Liver (tissue), 9 donors: ENCODE results near the gene APP. TPM values are rescaled to one million over a fixed set of nuclear protein-coding genes. Genes with fewer than 3 reads are reported as not detected.

Source experiments
- DNase-seq: peaks from one replicate; pipeline ENCODE4 v3.0.0-alpha.2; 2017; ENCODE audit warnings: low spot score
- H3K27ac ChIP-seq, 2 donors: one replicate each; pipeline ENCODE4 v1.7.0; 2013; ENCODE audit warnings: inconsistent platforms in 2 of 2, low read length in 2 of 2, control low read depth in 1 of 2, low read depth in 1 of 2, mild to moderate bottlenecking in 1 of 2
- H3K27me3 ChIP-seq, 4 donors: one replicate each; pipeline versions ENCODE4 v1.6.1 to v1.7.0; 2013; ENCODE audit warnings: low read length in 3 of 4, inconsistent platforms in 1 of 4, mild to moderate bottlenecking in 1 of 4, moderate library complexity in 1 of 4; ENCODE audit not compliant: control insufficient read depth in 4 of 4, insufficient read depth in 4 of 4
- H3K36me3 ChIP-seq, 4 donors: one replicate each; pipeline versions ENCODE4 v1.6.1 to v1.7.0; 2013; ENCODE audit warnings: low read length in 3 of 4, mild to moderate bottlenecking in 3 of 4, low read depth in 1 of 4, moderate library complexity in 1 of 4; ENCODE audit not compliant: control insufficient read depth in 4 of 4, insufficient read depth in 3 of 4
- H3K4me1 ChIP-seq, 4 donors: one replicate each; pipeline versions ENCODE4 v1.6.1 to v1.7.0; 2013; ENCODE audit warnings: low read length in 3 of 4, mild to moderate bottlenecking in 3 of 4, moderate library complexity in 1 of 4; ENCODE audit not compliant: control insufficient read depth in 4 of 4, insufficient read depth in 4 of 4
- H3K4me3 ChIP-seq, 3 donors: one replicate each; pipeline versions ENCODE4 v1.6.1 to v1.7.0; 2013; ENCODE audit warnings: low read length in 3 of 3, control low read depth in 1 of 3, low read depth in 1 of 3, mild to moderate bottlenecking in 1 of 3
- H3K9ac ChIP-seq, 2 donors: one replicate each; pipeline ENCODE4 v1.7.0; 2013; ENCODE audit warnings: low read length in 2 of 2, mild to moderate bottlenecking in 2 of 2, moderate library complexity in 2 of 2, control low read depth in 1 of 2, low read depth in 1 of 2
- H3K9me3 ChIP-seq, 4 donors: one replicate each; pipeline versions ENCODE4 v1.6.1 to v1.7.0; 2013; ENCODE audit warnings: low read length in 3 of 4; ENCODE audit not compliant: control insufficient read depth in 4 of 4
- ATF3 ChIP-seq: IDR thresholded peaks from 2 replicates; pipeline ENCODE4 v1.6.1; 2016; ENCODE audit warnings: antibody characterized with exemption
- CTCF ChIP-seq: fragments of 150-350 bp; IDR thresholded peaks from 2 replicates; pipeline ENCODE4 v1.5.1; 2017; ENCODE audit warnings: improper control_type of control experiment, low read depth, low read length; ENCODE audit not compliant: missing input control
- EGR1 ChIP-seq, 2 donors: IDR thresholded peaks; 2 replicates each; pipeline ENCODE4 v1.6.1; 2016 to 2018; ENCODE audit warnings: antibody characterized with exemption in 2 of 2, low read depth in 2 of 2
- FOXA1 ChIP-seq: IDR thresholded peaks from 2 replicates; pipeline ENCODE4 v1.6.1; 2016; ENCODE audit warnings: antibody characterized with exemption
- FOXA2 ChIP-seq: IDR thresholded peaks from 2 replicates; pipeline ENCODE4 v1.6.1; 2016; ENCODE audit warnings: antibody characterized with exemption
- GABPA ChIP-seq, 2 donors: IDR thresholded peaks in 1 of 2; conservative IDR thresholded peaks in 1 of 2; 2 replicates each; pipeline ENCODE4 v1.6.1; 2016; ENCODE audit warnings: antibody characterized with exemption in 2 of 2, mild to moderate bottlenecking in 1 of 2, moderate library complexity in 1 of 2
- HNF4G ChIP-seq: IDR thresholded peaks from 2 replicates; pipeline ENCODE4 v1.6.1; 2016; ENCODE audit warnings: antibody characterized with exemption
- MAX ChIP-seq: IDR thresholded peaks from 2 replicates; pipeline ENCODE4 v1.6.1; 2016; ENCODE audit warnings: antibody characterized with exemption
- NR2F2 ChIP-seq: IDR thresholded peaks from 2 replicates; pipeline ENCODE4 v1.6.1; 2016; ENCODE audit warnings: antibody characterized with exemption
- RAD21 ChIP-seq, 2 donors: IDR thresholded peaks; 2 replicates each; pipeline ENCODE4 v1.6.1; 2016; ENCODE audit warnings: antibody characterized with exemption in 2 of 2, mild to moderate bottlenecking in 2 of 2
- REST ChIP-seq: IDR thresholded peaks from 2 replicates; pipeline ENCODE4 v1.6.1; 2016; ENCODE audit warnings: antibody characterized with exemption, mild to moderate bottlenecking
- RXRA ChIP-seq, 2 donors: IDR thresholded peaks; 2 replicates each; pipeline ENCODE4 v1.6.1; 2017 to 2018; ENCODE audit warnings: antibody characterized with exemption in 2 of 2, mild to moderate bottlenecking in 1 of 2
- SP1 ChIP-seq: IDR thresholded peaks from 2 replicates; pipeline ENCODE4 v1.6.1; 2018; ENCODE audit warnings: antibody characterized with exemption, mild to moderate bottlenecking
- TAF1 ChIP-seq: conservative IDR thresholded peaks from 2 replicates; pipeline ENCODE4 v1.6.1; 2016; ENCODE audit warnings: antibody characterized with exemption, mild to moderate bottlenecking
- YY1 ChIP-seq: IDR thresholded peaks from 2 replicates; pipeline ENCODE4 v1.6.1; 2016; ENCODE audit warnings: antibody characterized with exemption, mild to moderate bottlenecking
- ZBTB33 ChIP-seq: IDR thresholded peaks from 2 replicates; pipeline ENCODE4 v1.6.1; 2016; ENCODE audit warnings: antibody characterized with exemption
- WGBS: extraction: QIAGEN DNeasy Blood & Tissue Kit; methylation state at CpG from one replicate; pipeline ENCODE4 v1.1.7; 2013; 5-methylcytosine and 5-hydroxymethylcytosine counted together
- polyA plus RNA-seq, 2 donors: library from polyadenylated mRNA; stranded (reverse) in 1 of 2; unstranded in 1 of 2; fragments of 200-250 nt in 1 of 2; fragments of >200 nt in 1 of 2; fragmentation: Nextera tagmentation in 1 of 2; extraction: Ambion mirVana in 1 of 2; gene quantifications; one replicate each; pipeline versions ENCODE4 v1.2.1 to v1.2.3, GENCODE V29; 2013 to 2015
- total RNA-seq, 2 donors: library from RNA; depleted of rRNA; stranded (reverse); fragments of >200 nt; gene quantifications; one replicate each; pipeline ENCODE4 v1.2.3, GENCODE V29; 2014
- donor health status: healthy.
- donor health status: healthy.
- donor health status: healthy.
- donor health status: healthy.
- donor health status: healthy.

APP gene
- total and polyA plus RNA-seq, 4 donors, result 24.9 to 201 (median 111) TPM

- TF ChIP-seq GABPA (IDR thresholded peaks at IDR 0.05 in 1 of 2, conservative IDR thresholded peaks at IDR 0.05 in 1 of 2) (no peak), EGR1 (IDR thresholded peaks at IDR 0.05; ENCODE audit: low read depth in 2 of 2) (no peak)
Observed at GRCh38 chr21:26194811-26195251, 24.3 kb upstream of the APP start (continued).

- H3K36me3 ChIP-seq, result no peaks in the 10 kb centered on the region
- no peaks in the 10 kb centered on the region for H3K4me1 ChIP-seq
- H3K9me3 ChIP-seq, result no peaks in the 10 kb centered on the region
- H3K9ac ChIP-seq, result no peak overlapping the region
- no peaks in the 10 kb centered on the region for H3K27me3 ChIP-seq
- WGBS, result 94% methylated on average over 3 of the region's 3 CpGs
- DNase-seq, result no peak
- TF ChIP-seq HNF4G (no peak), MAX (no peak), ATF3 (no peak), TAF1 (no peak), FOXA2 (no peak), ZBTB33 (no peak), GABPA (IDR thresholded peaks at IDR 0.05 in 1 of 2, conservative IDR thresholded peaks at IDR 0.05 in 1 of 2) (no peak), CTCF (no peak), RXRA (IDR thresholded peaks at IDR 0.05) (no peak)
- H3K4me3 ChIP-seq, result no peak overlapping the region
- no peak overlapping the region for H3K27ac ChIP-seq
Observed at GRCh38 chr21:26194326-26194725, 23.8 kb upstream of the APP start.

GRCh38 chr21:26191609-26192008 is 21.0 kb upstream of the APP start:
- Histone ChIP-seq H3K27ac (no peak overlapping the region), H3K27me3 (no peaks in the 10 kb centered on the region), H3K36me3 (no peaks in the 10 kb centered on the region), H3K9me3 (no peaks in the 10 kb centered on the region), H3K4me1 (no peaks in the 10 kb centered on the region), H3K4me3 (no peak overlapping the region), H3K9ac (no peak overlapping the region)
- TF ChIP-seq YY1 (no peak), FOXA2 (no peak), TAF1 (no peak), CTCF (no peak), NR2F2 (no peak), MAX (no peak), ATF3 (no peak), RXRA (IDR thresholded peaks at IDR 0.05) (no peak), SP1 (no peak), EGR1 (IDR thresholded peaks at IDR 0.05; ENCODE audit: low read depth in 2 of 2) (no peak), REST (no peak), FOXA1 (no peak), RAD21 (IDR thresholded peaks at IDR 0.05) (no peak), ZBTB33 (no peak), GABPA (IDR thresholded peaks at IDR 0.05 in 1 of 2, conservative IDR thresholded peaks at IDR 0.05 in 1 of 2) (no peak), HNF4G (no peak)
- no peak for DNase-seq
- 85% methylated on average over 5 of the region's 5 CpGs for WGBS
